ENCODE measurements around the gene ITGBL1.

DNA sequence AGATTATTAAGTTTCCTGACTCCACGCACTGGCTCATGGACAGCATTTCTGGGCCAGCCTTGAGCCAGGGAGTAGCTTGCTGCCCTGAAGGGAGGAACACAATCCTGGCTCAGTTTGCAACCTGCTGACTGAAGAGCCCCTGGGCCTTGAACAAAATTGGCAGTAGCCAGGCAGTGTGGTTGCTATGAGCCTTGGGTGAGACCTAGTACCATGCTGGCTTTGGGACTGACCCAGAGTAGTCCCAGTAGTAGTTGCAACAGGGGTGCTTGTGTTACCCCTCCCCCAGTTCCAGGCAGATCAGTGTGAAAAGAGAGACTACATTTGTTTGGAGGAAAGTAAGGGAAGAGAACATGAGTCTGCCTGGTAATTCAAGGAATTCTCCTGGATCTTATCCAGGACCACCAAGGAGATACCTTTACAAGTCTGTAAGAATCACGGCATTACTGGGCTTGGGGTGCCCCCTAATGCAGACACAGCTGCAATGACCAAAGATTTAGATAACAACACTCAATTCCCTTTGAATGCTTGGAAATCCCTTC, 22.0 kb downstream of the ITGBL1 start:
- TF ChIP-seq, protein P1, sequence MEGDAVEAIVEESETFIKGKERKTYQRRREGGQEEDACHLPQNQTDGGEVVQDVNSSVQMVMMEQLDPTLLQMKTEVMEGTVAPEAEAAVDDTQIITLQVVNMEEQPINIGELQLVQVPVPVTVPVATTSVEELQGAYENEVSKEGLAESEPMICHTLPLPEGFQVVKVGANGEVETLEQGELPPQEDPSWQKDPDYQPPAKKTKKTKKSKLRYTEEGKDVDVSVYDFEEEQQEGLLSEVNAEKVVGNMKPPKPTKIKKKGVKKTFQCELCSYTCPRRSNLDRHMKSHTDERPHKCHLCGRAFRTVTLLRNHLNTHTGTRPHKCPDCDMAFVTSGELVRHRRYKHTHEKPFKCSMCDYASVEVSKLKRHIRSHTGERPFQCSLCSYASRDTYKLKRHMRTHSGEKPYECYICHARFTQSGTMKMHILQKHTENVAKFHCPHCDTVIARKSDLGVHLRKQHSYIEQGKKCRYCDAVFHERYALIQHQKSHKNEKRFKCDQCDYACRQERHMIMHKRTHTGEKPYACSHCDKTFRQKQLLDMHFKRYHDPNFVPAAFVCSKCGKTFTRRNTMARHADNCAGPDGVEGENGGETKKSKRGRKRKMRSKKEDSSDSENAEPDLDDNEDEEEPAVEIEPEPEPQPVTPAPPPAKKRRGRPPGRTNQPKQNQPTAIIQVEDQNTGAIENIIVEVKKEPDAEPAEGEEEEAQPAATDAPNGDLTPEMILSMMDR (IDR thresholded peaks at IDR 0.05; ENCODE audit: low read length), result peak; percentile 19
- no peak for TF ChIP-seq EZH2phosphoT487 (IDR thresholded peaks at IDR 0.05; ENCODE audit: low read length)

Measured in MM.1S (cell line).